Activated CD8-positive, alpha-beta memory T cell treated with anti-CD3 and anti-CD28 coated beads for 48 hours (primary cell): ENCODE measurements around the gene HIP1R.
"Not testable (repeated sequence)": the region's sequence is repeated elsewhere in the genome, so short reads cannot be mapped to it uniquely, and the experiment has no call there.

Source experiments
- DNase-seq, 3 experiments: peaks; one replicate each; pipeline ENCODE4 v3.0.0-alpha.2; 2020; ENCODE audit warnings: low read depth in 2 of 3, low spot score in 2 of 3

The HIP1R gene

GRCh38 chr12:122874081-122874480 is 38.8 kb downstream of the HIP1R start:
- DNase-seq = no peak

- no peak for DNase-seq
Observed at GRCh38 chr12:122875590-122876220, 40.4 kb downstream of the HIP1R start.

- not testable (repeated sequence) for DNase-seq
Observed at GRCh38 chr12:122876281-122876680, 41.0 kb downstream of the HIP1R start.

GRCh38 chr12:122876731-122877130 is 41.5 kb downstream of the HIP1R start:
- no peak for DNase-seq

GRCh38 chr12:122878780-122879612 is 43.7 kb downstream of the HIP1R start:
- DNase-seq = no peak

GRCh38 chr12:122880155-122880667 is 45.0 kb downstream of the HIP1R start:
- DNase-seq = no peak

- DNase-seq = no peak
Observed at GRCh38 chr12:122880668-122881067, 45.4 kb downstream of the HIP1R start.

GRCh38 chr12:122882908-122883558 is 47.8 kb downstream of the HIP1R start:
- DNase-seq = no peak

- DNase-seq = no peak
Observed at GRCh38 chr12:122884091-122884826, 49.0 kb downstream of the HIP1R start.

- DNase-seq = no peak
Observed at GRCh38 chr12:122884860-122885259, 49.6 kb downstream of the HIP1R start.

GRCh38 chr12:122886161-122886560 is 50.9 kb downstream of the HIP1R start:
- no peak for DNase-seq

GRCh38 chr12:122886851-122887818 is 51.9 kb downstream of the HIP1R start:
- DNase-seq = peak in 1 of 3 experiments; percentile 38

GRCh38 chr12:122887819-122888212 is 52.6 kb downstream of the HIP1R start:
- no peak for DNase-seq

GRCh38 chr12:122888232-122888752 is 53.0 kb downstream of the HIP1R start:
- no peak for DNase-seq

- no peak for DNase-seq
Observed at GRCh38 chr12:122889761-122890520, 54.7 kb downstream of the HIP1R start.

- no peak for DNase-seq
Observed at GRCh38 chr12:122891661-122892525, 56.6 kb downstream of the HIP1R start.

GRCh38 chr12:122892724-122893123 is 57.5 kb downstream of the HIP1R start:
- DNase-seq = not testable (repeated sequence)
